ENCODE data around the gene NRIP1. TPM values are rescaled to one million over a fixed set of nuclear protein-coding genes. Genes with fewer than 3 reads are reported as not detected.

Gene NRIP1
- total RNA-seq, 1 experiment from 2014 or later, result 10.4 TPM

DNA sequence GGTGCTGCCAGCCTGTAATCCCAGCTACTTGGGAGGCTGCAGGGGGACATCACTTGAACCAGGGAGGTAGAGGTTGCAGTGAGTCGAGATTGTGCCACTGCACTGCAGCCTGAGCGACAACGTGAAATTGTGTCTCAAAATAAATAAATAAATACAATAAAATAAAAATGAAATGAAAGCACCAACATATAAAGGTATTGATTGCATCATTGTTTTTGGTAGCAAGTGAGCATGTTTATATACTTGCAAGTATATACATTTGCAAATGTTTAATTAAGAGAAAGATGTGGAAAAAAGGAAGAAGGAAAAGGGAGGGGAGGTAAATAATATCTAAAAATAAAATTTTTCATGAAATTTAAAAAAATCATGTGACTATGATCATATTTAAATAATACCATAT, 32.8 kb upstream of the NRIP1 start:
- no peaks in the 10 kb centered on the region for H3K9me3 Mint-ChIP-seq

More for the DNA sequence above, 32.8 kb upstream of the NRIP1 start:
- Mint-ChIP-seq H3K4me1 (peaks cover 5 to 18% of the 10 kb centered on the region in 2 experiments), H3K36me3 (ENCODE audit: insufficient read depth in 1 of 3, low read depth in 3 of 3) (no peaks in the 10 kb centered on the region; a peak in 1 of 7 replicates), H3K4me3 (no peak overlapping the region), H3K27ac (no peak overlapping the region), H3K27me3 (ENCODE audit: low read depth) (no peaks in the 10 kb centered on the region)
- no peak overlapping the region for H3K23ac ChIP-seq (ENCODE audit: insufficient read length, low read depth, low read length)
- H2BK15ac ChIP-seq (ENCODE audit: low read depth, low read length), result no peak overlapping the region
- no peak overlapping the region for H2AFZ ChIP-seq (ENCODE audit: low read length)
- no peak overlapping the region for H4K8ac ChIP-seq (replicated peaks; ENCODE audit: insufficient read length, low read depth, low read length)
- no peak overlapping the region for H2AK5ac ChIP-seq (ENCODE audit: insufficient read length, low read length)
- no peak overlapping the region for H3T11ph ChIP-seq (ENCODE audit: low read length)
- H4K91ac ChIP-seq (ENCODE audit: insufficient read length, low read depth, low read length), result no peak overlapping the region
- H3K4me2 ChIP-seq (ENCODE audit: insufficient read depth, insufficient read length, low read length), result no peak overlapping the region
- TF ChIP-seq, protein P1, sequence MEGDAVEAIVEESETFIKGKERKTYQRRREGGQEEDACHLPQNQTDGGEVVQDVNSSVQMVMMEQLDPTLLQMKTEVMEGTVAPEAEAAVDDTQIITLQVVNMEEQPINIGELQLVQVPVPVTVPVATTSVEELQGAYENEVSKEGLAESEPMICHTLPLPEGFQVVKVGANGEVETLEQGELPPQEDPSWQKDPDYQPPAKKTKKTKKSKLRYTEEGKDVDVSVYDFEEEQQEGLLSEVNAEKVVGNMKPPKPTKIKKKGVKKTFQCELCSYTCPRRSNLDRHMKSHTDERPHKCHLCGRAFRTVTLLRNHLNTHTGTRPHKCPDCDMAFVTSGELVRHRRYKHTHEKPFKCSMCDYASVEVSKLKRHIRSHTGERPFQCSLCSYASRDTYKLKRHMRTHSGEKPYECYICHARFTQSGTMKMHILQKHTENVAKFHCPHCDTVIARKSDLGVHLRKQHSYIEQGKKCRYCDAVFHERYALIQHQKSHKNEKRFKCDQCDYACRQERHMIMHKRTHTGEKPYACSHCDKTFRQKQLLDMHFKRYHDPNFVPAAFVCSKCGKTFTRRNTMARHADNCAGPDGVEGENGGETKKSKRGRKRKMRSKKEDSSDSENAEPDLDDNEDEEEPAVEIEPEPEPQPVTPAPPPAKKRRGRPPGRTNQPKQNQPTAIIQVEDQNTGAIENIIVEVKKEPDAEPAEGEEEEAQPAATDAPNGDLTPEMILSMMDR (conservative IDR thresholded peaks at IDR 0.05), result no peak
- H3K9ac ChIP-seq (ENCODE audit: extremely low read depth, insufficient read length, low read length), result no peak overlapping the region
- H3K4me1 ChIP-seq (ENCODE audit: insufficient read depth, low read length), result no peaks in the 10 kb centered on the region
- no peaks in the 10 kb centered on the region for H3K27me3 ChIP-seq (ENCODE audit: insufficient read depth, low read length)
- H3K56ac ChIP-seq (ENCODE audit: insufficient read length, low read depth, low read length), result no peak overlapping the region
- no peaks in the 10 kb centered on the region for H3K9me3 ChIP-seq (ENCODE audit: control insufficient read depth, low read depth, low read length)
- no peak for DNase-seq
- H2BK20ac ChIP-seq (ENCODE audit: low read depth, low read length, poor library complexity, severe bottlenecking), result no peak overlapping the region
- no peaks in the 10 kb centered on the region for H3K79me1 ChIP-seq (ENCODE audit: insufficient read depth, low read depth, low read length, poor library complexity, severe bottlenecking)
- H3K18ac ChIP-seq (ENCODE audit: insufficient read length, low read depth, low read length), result no peak overlapping the region
- no CpG with 5 or more reads among the region's 3 CpGs for WGBS (ENCODE audit: extremely low coverage, insufficient read length, low lambda C conversion rate)
- H3K79me2 ChIP-seq (ENCODE audit: insufficient read depth, low read length), result no peaks in the 10 kb centered on the region
- no peak overlapping the region for H3K27ac ChIP-seq (ENCODE audit: insufficient read length, low read depth, low read length)
- H4K5ac ChIP-seq (ENCODE audit: insufficient read length, low read depth, low read length), result no peak overlapping the region
- no peak overlapping the region for H2BK120ac ChIP-seq (ENCODE audit: low read depth, low read length, poor library complexity, severe bottlenecking)
- H4K20me1 ChIP-seq (ENCODE audit: control insufficient read depth, insufficient read depth, insufficient read length), result no peaks in the 10 kb centered on the region
- no peak overlapping the region for H3K14ac ChIP-seq (ENCODE audit: insufficient read depth, low read length)
- no peak overlapping the region for H2BK12ac ChIP-seq (ENCODE audit: insufficient read length, low read depth, low read length)
- no peak overlapping the region for H2BK5ac ChIP-seq (ENCODE audit: insufficient read length, low read length)
- no peak overlapping the region for H3K4ac ChIP-seq (ENCODE audit: low read depth, low read length)
- H3K23me2 ChIP-seq (ENCODE audit: insufficient read length, low read depth, low read length, poor library complexity, severe bottlenecking), result no peaks in the 10 kb centered on the region
